GM23338 (cell line): ENCODE measurements around the gene CHN2. TPM values are rescaled to one million over a fixed set of nuclear protein-coding genes. Genes with fewer than 3 reads are reported as not detected.

Source experiments
- ATAC-seq: fragments of 200-7000 bp; cut with Tn5 transposase; 3 replicates; pipeline ENCODE4 v1.9.1; 2020
- DNase-seq: peaks from one replicate; pipeline ENCODE4 v3.0.0-alpha.2; 2015; ENCODE audit warnings: low spot score
- H2AFZ ChIP-seq: fragments of 200-600 bp; sonication (generic); 2 replicates; pipeline ENCODE4 v1.8.0; 2016; ENCODE audit warnings: antibody characterized with exemption, mild to moderate bottlenecking, moderate library complexity
- H3F3A ChIP-seq: fragments of 200-600 bp; sonication (generic); replicated peaks from 2 replicates; pipeline ENCODE4 v1.8.0; 2017; ENCODE audit warnings: antibody characterized with exemption, mixed run types, low read depth
- H3K27ac ChIP-seq: fragments of 200-600 bp; sonication (generic); 2 replicates; pipeline ENCODE4 v1.6.1; 2016; ENCODE audit warnings: low read depth
- H3K27me3 ChIP-seq: fragments of 200-600 bp; sonication (generic); 2 replicates; pipeline ENCODE4 v1.8.0; 2016; ENCODE audit warnings: mild to moderate bottlenecking, mixed run types, moderate library complexity; ENCODE audit not compliant: insufficient read depth
- H3K36me3 ChIP-seq: fragments of 200-600 bp; sonication (generic); 2 replicates; pipeline ENCODE4 v1.8.0; 2016; ENCODE audit warnings: mild to moderate bottlenecking; ENCODE audit not compliant: insufficient read depth
- H3K4me1 ChIP-seq: fragments of 200-600 bp; sonication (generic); 2 replicates; pipeline ENCODE4 v1.8.0; 2016; ENCODE audit warnings: mild to moderate bottlenecking, moderate library complexity; ENCODE audit not compliant: insufficient read depth
- H3K4me2 ChIP-seq: fragments of 200-600 bp; sonication (generic); 2 replicates; pipeline ENCODE4 v1.7.1; 2017; ENCODE audit warnings: mixed run types
- H3K4me3 ChIP-seq: fragments of 200-600 bp; sonication (generic); 2 replicates; pipeline ENCODE4 v1.6.1; 2016; ENCODE audit warnings: mixed run types
- H3K79me2 ChIP-seq: fragments of 200-600 bp; sonication (generic); replicated peaks from 2 replicates; pipeline ENCODE4 v1.8.0; 2017; ENCODE audit warnings: mild to moderate bottlenecking; ENCODE audit not compliant: insufficient read depth
- H3K9me2 ChIP-seq: fragments of 200-600 bp; sonication (generic); 2 replicates; pipeline ENCODE4 v1.8.0; 2017; ENCODE audit not compliant: insufficient read depth
- H4K20me1 ChIP-seq: fragments of 200-600 bp; sonication (generic); replicated peaks from 2 replicates; pipeline ENCODE4 v1.8.0; 2017; ENCODE audit warnings: mild to moderate bottlenecking; ENCODE audit not compliant: insufficient read depth
- H3K27ac Mint-ChIP-seq: 2 replicates; pipeline ENCODE4 v1.8.0; 2020; ENCODE audit warnings: inconsistent platforms, mild to moderate bottlenecking, moderate library complexity, mixed read lengths
- H3K27me3 Mint-ChIP-seq: 3 replicates; pipeline ENCODE4 v1.8.0; 2022; ENCODE audit warnings: low read depth, mild to moderate bottlenecking, moderate library complexity, mixed read lengths, inconsistent platforms; ENCODE audit not compliant: insufficient read depth, poor library complexity
- H3K36me3 Mint-ChIP-seq: 3 replicates; pipeline ENCODE4 v1.8.0; 2021; ENCODE audit warnings: low read depth, mild to moderate bottlenecking, inconsistent platforms, moderate library complexity, mixed read lengths
- H3K4me1 Mint-ChIP-seq: 3 replicates; pipeline ENCODE4 v1.8.0; 2020; ENCODE audit warnings: mild to moderate bottlenecking, inconsistent platforms, mixed read lengths
- H3K4me3 Mint-ChIP-seq: 3 replicates; pipeline ENCODE4 v1.8.0; 2021; ENCODE audit warnings: moderate library complexity, mild to moderate bottlenecking, inconsistent platforms, mixed read lengths
- H3K9me3 Mint-ChIP-seq: 3 replicates; pipeline ENCODE4 v1.8.0; 2020; ENCODE audit warnings: moderate library complexity, mild to moderate bottlenecking, inconsistent platforms, mixed read lengths
- CREB1 ChIP-seq: fragments of 250-450 bp; sonication (Bioruptor Pico); IDR thresholded peaks from 2 replicates; pipeline ENCODE4 v1.5.0; 2020; ENCODE audit warnings: low read depth, mild to moderate bottlenecking, moderate library complexity
- CTCF ChIP-seq, 2 experiments: fragments of 200-600 bp in 1 of 2; sonication (generic) in 1 of 2; conservative IDR thresholded peaks; 2 replicates each; pipeline versions ENCODE4 v1.5.1 to v1.6.1; 2016 to 2017; ENCODE audit warnings: antibody characterized with exemption in 2 of 2, low read depth in 2 of 2, mild to moderate bottlenecking in 2 of 2, moderate library complexity in 1 of 2
- ETS1 ChIP-seq: IDR thresholded peaks from 2 replicates; pipeline ENCODE4 v1.6.1; 2016; ENCODE audit warnings: antibody characterized with exemption
- EZH2 ChIP-seq: fragments of 200-600 bp; sonication (generic); IDR thresholded peaks from one replicate; pipeline ENCODE4 v1.8.0; 2017; ENCODE audit warnings: antibody characterized with exemption, mild to moderate bottlenecking, low read depth; ENCODE audit not compliant: unreplicated experiment
- EZH2phosphoT487 ChIP-seq: fragments of 200-600 bp; sonication (generic); IDR thresholded peaks from one replicate; pipeline ENCODE4 v1.8.1; 2018; ENCODE audit warnings: antibody characterized with exemption; ENCODE audit not compliant: unreplicated experiment
- JUNB ChIP-seq: IDR thresholded peaks from one replicate; pipeline ENCODE4 v1.6.1; 2016; ENCODE audit warnings: antibody characterized with exemption; ENCODE audit not compliant: unreplicated experiment
- NANOG ChIP-seq: IDR thresholded peaks from 2 replicates; pipeline ENCODE4 v1.6.1; 2016; ENCODE audit warnings: antibody characterized with exemption, borderline replicate concordance
- POLR2AphosphoS5 ChIP-seq: IDR thresholded peaks from 2 replicates; pipeline ENCODE4 v1.6.1; 2016; ENCODE audit warnings: antibody characterized with exemption, low read depth
- REST ChIP-seq: IDR thresholded peaks from one replicate; pipeline ENCODE4 v1.6.1; 2018; ENCODE audit warnings: antibody characterized with exemption; ENCODE audit not compliant: unreplicated experiment
- STAT1 ChIP-seq: IDR thresholded peaks from one replicate; pipeline ENCODE4 v1.6.1; 2016; ENCODE audit warnings: antibody characterized with exemption; ENCODE audit not compliant: unreplicated experiment
- ZNF114 ChIP-seq: fragments of 250-450 bp; sonication (Bioruptor Pico); IDR thresholded peaks from 2 replicates; pipeline ENCODE4 v1.5.0; 2020; ENCODE audit warnings: mild to moderate bottlenecking, moderate library complexity
- ZNF331 ChIP-seq: fragments of 250-450 bp; sonication (Bioruptor Pico); IDR thresholded peaks from 2 replicates; pipeline ENCODE4 v1.5.0; 2020; ENCODE audit warnings: low read depth, mild to moderate bottlenecking, moderate library complexity
- ZNF462 ChIP-seq: fragments of 250-450 bp; sonication (Bioruptor Pico); IDR thresholded peaks from 2 replicates; pipeline ENCODE4 v1.5.0; 2020; ENCODE audit warnings: mild to moderate bottlenecking, moderate library complexity
- polyA plus RNA-seq: library from polyadenylated mRNA; unstranded; fragments of >200 nt; fragmentation: Nextera tagmentation; extraction: Ambion mirVana; gene quantifications from 2 replicates; pipeline ENCODE4 v1.2.1, GENCODE V29; 2016
- total RNA-seq: library from RNA; depleted of rRNA; stranded (reverse); fragments of >200 nt; shearing (Covaris generic); gene quantifications from 2 replicates; pipeline ENCODE4 v1.2.3, GENCODE V29; 2014

CHN2 gene
- total and polyA plus RNA-seq, 2 experiments from 2014 or later, result 6.1 to 7.5 TPM

GRCh38 chr7:29447828-29448227, 253.3 kb downstream of the CHN2 start:
- no peaks in the 10 kb centered on the region for H3K36me3 Mint-ChIP-seq
- no peak overlapping the region for H3K4me2 ChIP-seq

More at GRCh38 chr7:29447828-29448227, 253.3 kb downstream of the CHN2 start:
- no peaks in the 10 kb centered on the region for H3F3A ChIP-seq
- H4K20me1 ChIP-seq, result no peaks in the 10 kb centered on the region
- DNase-seq (no peak), ATAC-seq (no peak)
- TF ChIP-seq ETS1, result no peak
- no peak for TF ChIP-seq CREB1 (CRISPR knock-in tag)
- no peak for TF ChIP-seq STAT1
- TF ChIP-seq ZNF114 (CRISPR knock-in tag), result no peak
- TF ChIP-seq REST, result no peak
- TF ChIP-seq EZH2, result no peak
- TF ChIP-seq ZNF331 (CRISPR knock-in tag), result no peak
- TF ChIP-seq POLR2AphosphoS5, result no peak
- no peak for TF ChIP-seq CTCF (conservative IDR thresholded peaks at IDR 0.05; ENCODE audit: low read depth in 2 of 2)
- TF ChIP-seq JUNB, result no peak
- TF ChIP-seq ZNF462, result no peak
- TF ChIP-seq EZH2phosphoT487, result no peak
- no peak for TF ChIP-seq NANOG
- H3K9me3 Mint-ChIP-seq, result no peaks in the 10 kb centered on the region
- no peaks in the 10 kb centered on the region for H3K79me2 ChIP-seq
- H2AFZ ChIP-seq, result no peak overlapping the region
- H3K4me3 Mint-ChIP-seq, result no peak overlapping the region
- H3K27me3 Mint-ChIP-seq, result no peaks in the 10 kb centered on the region
- no peak overlapping the region for H3K27ac Mint-ChIP-seq
- no peaks in the 10 kb centered on the region for H3K9me2 ChIP-seq
- no peaks in the 10 kb centered on the region for H3K36me3 ChIP-seq
- H3K27me3 ChIP-seq, result no peaks in the 10 kb centered on the region
- peaks cover 3% of the 10 kb centered on the region; the same call in 1 of the 2 replicates for H3K4me1 ChIP-seq
- peaks cover 16% of the 10 kb centered on the region; the same call in 2 of the 3 replicates for H3K4me1 Mint-ChIP-seq
- no peak overlapping the region for H3K27ac ChIP-seq
- H3K4me3 ChIP-seq, result no peak overlapping the region
